Right forelimb (tissue), 1 donor: ENCODE data around the gene COL13A1.
A peak's percentile ranks its signal among the peaks of the same experiment; 100 is the strongest.

Experiments used
- DNase-seq: peaks from one replicate; pipeline ENCODE4 v3.0.0-alpha.2; 2018

Gene COL13A1

GRCh38 chr10:69955211-69955805 lies 153.6 kb downstream of the COL13A1 start:
- DNase-seq: no peak

- peak; percentile 27 for DNase-seq
These were observed 154.4 kb downstream of the COL13A1 start for GRCh38 chr10:69955897-69956740.

- DNase-seq: peak; percentile 16
These were observed 155.1 kb downstream of the COL13A1 start for GRCh38 chr10:69956741-69957230.

GRCh38 chr10:69957241-69957885 lies 155.7 kb downstream of the COL13A1 start:
- DNase-seq: peak; percentile 27

- DNase-seq: peak; percentile 12
These were observed 156.3 kb downstream of the COL13A1 start for GRCh38 chr10:69957886-69958555.

GRCh38 chr10:69958556-69958902 lies 156.8 kb downstream of the COL13A1 start:
- DNase-seq: no peak

GRCh38 chr10:69959911-69960310 lies 158.2 kb downstream of the COL13A1 start:
- no peak for DNase-seq

- DNase-seq: no peak
These were observed 158.9 kb downstream of the COL13A1 start for GRCh38 chr10:69960606-69960987.

GRCh38 chr10:69960988-69961880 lies 159.5 kb downstream of the COL13A1 start:
- no peak for DNase-seq

GRCh38 chr10:69961881-69962745 lies 160.4 kb downstream of the COL13A1 start:
- DNase-seq: no peak

- DNase-seq: no peak
These were observed 161.0 kb downstream of the COL13A1 start for GRCh38 chr10:69962746-69963135.

GRCh38 chr10:69963178-69963834 lies 161.6 kb downstream of the COL13A1 start:
- no peak for DNase-seq

GRCh38 chr10:69963835-69964710 lies 162.4 kb downstream of the COL13A1 start:
- no peak for DNase-seq

- no peak for DNase-seq
These were observed 163.4 kb downstream of the COL13A1 start for GRCh38 chr10:69965086-69965485.

GRCh38 chr10:69965919-69966662 lies 164.4 kb downstream of the COL13A1 start:
- no peak for DNase-seq

- no peak for DNase-seq
These were observed 167.1 kb downstream of the COL13A1 start for GRCh38 chr10:69968830-69969229.

GRCh38 chr10:69969977-69970376 lies 168.3 kb downstream of the COL13A1 start:
- DNase-seq: no peak

- DNase-seq: no peak
These were observed 171.3 kb downstream of the COL13A1 start for GRCh38 chr10:69972981-69973397.

- no peak for DNase-seq
These were observed 172.0 kb downstream of the COL13A1 start for GRCh38 chr10:69973678-69974077.
